H1 (cell line): ENCODE data around the gene CLDN7. TPM values are rescaled to one million over a fixed set of nuclear protein-coding genes. Genes with fewer than 3 reads are reported as not detected.

ENCODE experiments used
- CTCF ChIA-PET: fragments of 300-600 bp; sonication (Branson Sonifier 250); formaldehyde crosslinking; loops from one replicate; lab custom pipeline; 2021; ENCODE audit not compliant: partially characterized antibody; lab: Charles Lee
- POLR2A ChIA-PET: fragments of 300-600 bp; sonication (Branson Sonifier 250); formaldehyde crosslinking; loops from one replicate; lab custom pipeline; 2021; ENCODE audit warnings: inconsistent platforms; ENCODE audit not compliant: partially characterized antibody; lab: Charles Lee
- DNase-seq, 2 experiments: peaks; one replicate each; pipeline versions ENCODE4 v3.0.0 to v3.0.0-alpha.2; 2010 to 2022; ENCODE audit warnings: low spot score in 2 of 2, low read depth in 1 of 2, mixed read lengths in 1 of 2
- FAIRE-seq: peaks from 2 replicates; lab custom pipeline; 2011; peaks lifted over from hg19 to GRCh38; lab: Jason Lieb, UNC
- H2AFZ ChIP-seq: 2 replicates; pipeline ENCODE4 v1.8.1; 2012; ENCODE audit warnings: low read length, inconsistent platforms
- H2AK5ac ChIP-seq: 2 replicates; pipeline ENCODE4 v1.6.1; 2013; ENCODE audit warnings: low read depth, low read length
- H2BK120ac ChIP-seq: replicated peaks from 2 replicates; pipeline ENCODE3; 2013; ENCODE audit warnings: low read depth, low read length, inconsistent platforms
- H2BK12ac ChIP-seq: 2 replicates; pipeline ENCODE4 v1.6.1; 2013; ENCODE audit warnings: low read depth, low read length
- H2BK15ac ChIP-seq: 2 replicates; pipeline ENCODE4 v1.6.1; 2013; ENCODE audit warnings: low read length
- H2BK20ac ChIP-seq: 2 replicates; pipeline ENCODE4 v1.6.1; 2013; ENCODE audit warnings: low read length
- H2BK5ac ChIP-seq: 2 replicates; pipeline ENCODE4 v1.6.1; 2013; ENCODE audit warnings: low read depth, low read length
- H3K14ac ChIP-seq: 2 replicates; pipeline ENCODE4 v1.6.1; 2013; ENCODE audit warnings: inconsistent platforms; ENCODE audit not compliant: insufficient read length
- H3K18ac ChIP-seq: 2 replicates; pipeline ENCODE4 v1.6.1; 2013; ENCODE audit warnings: low read length; ENCODE audit errors: extremely low read depth
- H3K23ac ChIP-seq: 2 replicates; pipeline ENCODE4 v1.6.1; 2013; ENCODE audit warnings: inconsistent platforms; ENCODE audit not compliant: insufficient read length
- H3K23me2 ChIP-seq: 2 replicates; pipeline ENCODE4 v1.6.1; 2013; ENCODE audit warnings: low read depth, low read length
- H3K27ac ChIP-seq: 2 replicates; pipeline ENCODE4 v1.6.1; 2011; ENCODE audit warnings: low read depth, low read length, inconsistent platforms
- H3K27me3 ChIP-seq, 4 experiments: replicated peaks in 1 of 4; 1 replicate in 1 of 4; 2 replicates in 3 of 4; pipeline versions ENCODE4 v1.6.1 to v1.8.1; 2011 to 2013; ENCODE audit warnings: low read length in 3 of 4, mild to moderate bottlenecking in 3 of 4, inconsistent platforms in 2 of 4, mixed read lengths in 2 of 4, moderate library complexity in 1 of 4; ENCODE audit not compliant: control insufficient read depth in 3 of 4, insufficient read depth in 3 of 4; ENCODE audit errors: extremely low read depth in 1 of 4
- H3K36me3 ChIP-seq, 4 experiments: 2 replicates each; pipeline versions ENCODE4 v1.6.1 to v1.8.1; 2011 to 2013; ENCODE audit warnings: mild to moderate bottlenecking in 4 of 4, low read length in 3 of 4, moderate library complexity in 2 of 4, control low read depth in 1 of 4, inconsistent platforms in 1 of 4; ENCODE audit not compliant: insufficient read depth in 4 of 4, control insufficient read depth in 2 of 4
- H3K4ac ChIP-seq: replicated peaks from 2 replicates; pipeline ENCODE3; 2013; ENCODE audit warnings: low read length, low read depth, mixed read lengths, inconsistent platforms; ENCODE audit not compliant: insufficient read length
- H3K4me1 ChIP-seq, 4 experiments: replicated peaks in 1 of 4; 1 replicate in 1 of 4; 2 replicates in 3 of 4; pipeline versions ENCODE4 v1.6.1 to v1.8.1; 2011 to 2013; ENCODE audit warnings: low read length in 3 of 4, inconsistent platforms in 2 of 4, mixed read lengths in 1 of 4; ENCODE audit not compliant: insufficient read depth in 4 of 4, control insufficient read depth in 3 of 4
- H3K4me2 ChIP-seq, 2 experiments: 2 replicates each; pipeline versions ENCODE4 v1.6.1 to v1.8.1; 2011 to 2013; ENCODE audit warnings: low read depth in 2 of 2, low read length in 2 of 2, control low read depth in 1 of 2, inconsistent platforms in 1 of 2, mild to moderate bottlenecking in 1 of 2; ENCODE audit not compliant: insufficient read depth in 1 of 2
- H3K4me3 ChIP-seq, 4 experiments: fragments of 200-600, 300-600 bp in 1 of 4; sonication (generic), shearing (Covaris generic), sonication (Bioruptor Twin) in 1 of 4; 2 replicates each; pipeline versions ENCODE4 v1.5.1 to v1.8.1; 2011 to 2016; ENCODE audit warnings: low read length in 4 of 4, low read depth in 3 of 4, control low read depth in 2 of 4, inconsistent platforms in 2 of 4, mild to moderate bottlenecking in 2 of 4, mixed read lengths in 1 of 4, moderate library complexity in 1 of 4; ENCODE audit not compliant: insufficient read depth in 2 of 4; ENCODE audit errors: extremely low read depth in 1 of 4
- H3K56ac ChIP-seq: replicated peaks from 2 replicates; pipeline ENCODE3; 2013; ENCODE audit warnings: low read depth, mild to moderate bottlenecking, mixed read lengths, low read length, inconsistent platforms; ENCODE audit not compliant: insufficient read length
- H3K79me1 ChIP-seq: 2 replicates; pipeline ENCODE4 v1.6.1; 2013; ENCODE audit warnings: low read depth, low read length, control low read depth
- H3K79me2 ChIP-seq, 2 experiments: 2 replicates each; pipeline versions ENCODE4 v1.6.1 to v1.8.1; 2012 to 2013; ENCODE audit warnings: low read length in 2 of 2, mild to moderate bottlenecking in 2 of 2, inconsistent platforms in 1 of 2; ENCODE audit not compliant: insufficient read depth in 2 of 2, control insufficient read depth in 1 of 2
- H3K9ac ChIP-seq, 4 experiments: replicated peaks in 1 of 4; 1 replicate in 1 of 4; 2 replicates in 3 of 4; pipeline versions ENCODE4 v1.6.1 to v1.8.1; 2011 to 2013; ENCODE audit warnings: low read depth in 3 of 4, low read length in 3 of 4, control low read depth in 2 of 4, mild to moderate bottlenecking in 2 of 4, moderate library complexity in 2 of 4, inconsistent platforms in 1 of 4; ENCODE audit errors: extremely low read depth in 1 of 4
- H3K9me3 ChIP-seq, 2 experiments: 2 replicates each; pipeline versions ENCODE4 v1.6.1 to v1.8.1; 2012 to 2013; ENCODE audit warnings: mild to moderate bottlenecking in 2 of 2, moderate library complexity in 2 of 2, control low read depth in 1 of 2, inconsistent platforms in 1 of 2, low read depth in 1 of 2, low read length in 1 of 2, mixed read lengths in 1 of 2; ENCODE audit not compliant: insufficient read depth in 2 of 2
- H4K20me1 ChIP-seq, 2 experiments: replicated peaks in 1 of 2; 2 replicates each; pipeline versions ENCODE3 to v1.8.1; 2011 to 2013; ENCODE audit warnings: inconsistent platforms in 2 of 2, low read length in 2 of 2, mild to moderate bottlenecking in 1 of 2; ENCODE audit not compliant: insufficient read depth in 2 of 2, control insufficient read depth in 1 of 2
- H4K5ac ChIP-seq: 2 replicates; pipeline ENCODE4 v1.6.1; 2013; ENCODE audit warnings: low read length, low read depth, mixed read lengths, inconsistent platforms; ENCODE audit not compliant: insufficient read length
- H4K8ac ChIP-seq: 2 replicates; pipeline ENCODE4 v1.8.0; 2013; ENCODE audit warnings: mild to moderate bottlenecking, moderate library complexity, low read length, inconsistent platforms; ENCODE audit not compliant: insufficient read depth; ENCODE audit errors: extremely low read depth
- H4K91ac ChIP-seq: replicated peaks from 2 replicates; pipeline ENCODE3; 2013; ENCODE audit warnings: low read length, mixed read lengths, inconsistent platforms; ENCODE audit not compliant: insufficient read length
- GABPA ChIP-seq: IDR thresholded peaks from 2 replicates; pipeline ENCODE4 v1.6.1; 2011; ENCODE audit warnings: mild to moderate bottlenecking, low read length, moderate library complexity, borderline replicate concordance; ENCODE audit not compliant: insufficient read depth
- KDM5A ChIP-seq: fragments of 200-600 bp; IDR thresholded peaks from 2 replicates; pipeline ENCODE4 v1.7.1; 2012; ENCODE audit warnings: mild to moderate bottlenecking, low read length, inconsistent platforms, mixed read lengths
- SIX5 ChIP-seq: IDR thresholded peaks from 2 replicates; pipeline ENCODE4 v1.6.1; 2011; ENCODE audit warnings: mild to moderate bottlenecking, low read depth, low read length
- SP1 ChIP-seq: IDR thresholded peaks from 2 replicates; pipeline ENCODE4 v1.6.1; 2011; ENCODE audit warnings: low read depth, low read length
- TCF12 ChIP-seq: IDR thresholded peaks from 2 replicates; pipeline ENCODE4 v1.6.1; 2011; ENCODE audit warnings: low read depth, mild to moderate bottlenecking, low read length
- WGBS, 2 experiments: shearing (Covaris generic) in 1 of 2; methylation state at CpG; one replicate each; pipeline versions ENCODE4 v1.1.6 to v1.1.7; 2013 to 2015; ENCODE audit warnings: low lambda C conversion rate in 2 of 2, mixed read lengths in 2 of 2, inconsistent platforms in 1 of 2, low coverage in 1 of 2, missing lambda C conversion rate in 1 of 2; ENCODE audit not compliant: insufficient replicate concordance in 2 of 2, insufficient coverage in 1 of 2, insufficient read length in 1 of 2; ENCODE audit errors: extremely low coverage in 1 of 2, missing lambda C conversion rate in 1 of 2; 5-methylcytosine and 5-hydroxymethylcytosine counted together
- polyA plus RNA-seq, 7 experiments: library from polyadenylated mRNA; depleted of rRNA in 3 of 7; stranded (reverse) in 5 of 7; unstranded in 2 of 7; fragments of >200 nt in 5 of 7; fragments of 200-250 nt in 2 of 7; gene quantifications; 1 replicate in 5 of 7; 2 replicates in 1 of 7; 4 replicates in 1 of 7; pipeline versions ENCODE4 v1.2.1 to v1.2.3, GENCODE V29; 2011 to 2013; ENCODE audit warnings: missing spikeins in 2 of 7, mixed read lengths in 2 of 7
- total RNA-seq: library from RNA; stranded (reverse); fragmentation: NEBNext Ultra II Directional; extraction: Animal tissue kit (Norgen Biotek cat#: 25700); gene quantifications from 2 replicates; pipeline ENCODE4 v1.2.1, GENCODE V29; 2021

Gene CLDN7
- total and polyA plus RNA-seq, 2 of the 8 experiments (the other 6 are each of a cell fraction or from before 2014, with no cell fraction given) = 118 to 119 TPM

DNA sequence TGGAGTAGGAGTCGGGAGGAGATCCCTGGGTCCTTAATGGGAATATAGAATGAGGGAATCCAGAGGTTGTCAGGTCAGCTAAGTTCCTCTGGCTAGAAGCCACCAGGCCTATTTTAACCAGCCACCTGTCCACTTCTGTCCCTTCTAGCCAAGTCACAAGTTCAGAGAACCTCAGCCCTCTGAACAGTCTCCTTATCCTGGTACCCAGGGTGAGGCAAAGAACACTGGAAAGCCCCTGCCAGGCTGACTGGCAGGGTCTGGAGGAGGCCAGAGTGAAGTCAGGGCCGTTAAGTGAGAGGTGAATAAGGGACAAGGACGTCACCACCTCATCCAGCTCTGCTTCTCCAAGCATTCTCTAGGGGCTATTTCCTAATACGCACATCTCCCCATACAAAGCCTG, 13.5 kb downstream of the CLDN7 start:
- ChIA-PET CTCF (interaction anchor here (0.6 to 1.6 kb wide), 6 partner anchors 9 to 516 kb away, joined by 3 to 7 read pairs (median 4); partner anchors contain the start of gene SLC2A4), POLR2A (interaction anchor here (0.9 to 8.3 kb wide), 9 partner anchors 8 to 64 kb away, joined by 3 to 121 read pairs (median 4); partner anchors contain the start of genes CLDN7, DVL2, GABARAP and PHF23)
- peaks cover 23 to 52% of the 10 kb centered on the region in 2 experiments for H3K79me2 ChIP-seq
- H2AFZ ChIP-seq = no peak overlapping the region
- peaks cover 9 to 27% (median 22%) of the 10 kb centered on the region in 4 experiments; a peak in 6 of 8 replicates for H3K36me3 ChIP-seq
- no peak overlapping the region for H3K56ac ChIP-seq
- H2AK5ac ChIP-seq = no peak overlapping the region
- no peak overlapping the region for H2BK5ac ChIP-seq
- no peak overlapping the region for H4K8ac ChIP-seq
- H3K9ac ChIP-seq = no peak overlapping the region; a peak in 1 of 7 replicates
- H3K27ac ChIP-seq = no peak overlapping the region
- WGBS, 2 experiments = 83% methylated on average over 4 of the region's 4 CpGs; no CpG with 5 or more reads in 1 of the 2 experiments
- H2BK20ac ChIP-seq = no peak overlapping the region
- DNase-seq = no peak
- no peak overlapping the region for H3K23ac ChIP-seq
- no peak overlapping the region for H4K91ac ChIP-seq
- H3K18ac ChIP-seq = no peak overlapping the region
- no peak for TF ChIP-seq TCF12
- no peak for TF ChIP-seq SIX5
- TF ChIP-seq SP1 = no peak
- TF ChIP-seq GABPA = no peak
- TF ChIP-seq KDM5A = no peak
- peaks cover 16% of the 10 kb centered on the region for H3K79me1 ChIP-seq
- no peak overlapping the region for H4K5ac ChIP-seq
- H2BK12ac ChIP-seq = no peak overlapping the region
- peaks cover 6 to 9% of the 10 kb centered on the region in 2 experiments for H4K20me1 ChIP-seq
- H3K14ac ChIP-seq = no peak overlapping the region
- no peak overlapping the region for H3K4me3 ChIP-seq
- FAIRE-seq = no peak
- peaks cover 3 to 12% (median 5%) of the 10 kb centered on the region in 4 experiments for H3K4me1 ChIP-seq
- H3K27me3 ChIP-seq = no peaks in the 10 kb centered on the region
- no peaks in the 10 kb centered on the region for H3K9me3 ChIP-seq
- H3K4ac ChIP-seq = no peak overlapping the region
- no peak overlapping the region for H2BK15ac ChIP-seq
- no peak overlapping the region for H2BK120ac ChIP-seq
- no peak overlapping the region; a peak in 1 of 4 replicates for H3K4me2 ChIP-seq
- H3K23me2 ChIP-seq = peaks cover 6% of the 10 kb centered on the region
